A549 (cell line): Measurements from ENCODE around the gene CTXN2. TPM values are rescaled to one million over a fixed set of nuclear protein-coding genes. Genes with fewer than 3 reads are reported as not detected.

Source experiments
- ATAC-seq, 2 experiments: fragments of 200-7000 bp in 1 of 2; fragments of >200 bp in 1 of 2; cut with Nextera tagmentation in 1 of 2; cut with Tn5 transposase in 1 of 2; 3 replicates each; pipeline versions ENCODE4 v1.8.0 to v1.9.1; 2018 to 2020; ENCODE audit warnings: mild to moderate bottlenecking in 1 of 2, moderate library complexity in 1 of 2
- CTCF ChIA-PET: fragments of 300-600 bp; sonication (Branson Sonifier 250); formaldehyde crosslinking; extraction: SDS; loops from one replicate; lab custom pipeline; 2021; ENCODE audit warnings: antibody characterized with exemption, inconsistent platforms; lab: Yijun Ruan, JAX
- POLR2A ChIA-PET: fragments of 350-600 bp; formaldehyde crosslinking; extraction: SDS; loops from one replicate; lab custom pipeline; 2021; ENCODE audit warnings: antibody characterized with exemption, inconsistent platforms; lab: Yijun Ruan, JAX
- DNase-seq, 2 experiments: peaks; one replicate each; pipeline versions ENCODE4 v3.0.0 to v3.0.0-alpha.2; 2011 to 2016; ENCODE audit warnings: low read depth in 1 of 2, low spot score in 1 of 2
- FAIRE-seq: peaks from 2 replicates; lab custom pipeline; 2011; peaks lifted over from hg19 to GRCh38; lab: Jason Lieb, UNC
- H3K27ac ChIP-seq, 2 experiments: fragments of >200 bp; sonication (Bioruptor Twin); formaldehyde crosslinking; 3 replicates each; pipeline ENCODE4 v1.5.1; 2016 to 2017
- H3K4me1 ChIP-seq: fragments of >200 bp; sonication (Bioruptor Twin); formaldehyde crosslinking; 3 replicates; pipeline ENCODE4 v1.6.1; 2016
- H3K4me2 ChIP-seq: fragments of >200 bp; sonication (Bioruptor Twin); formaldehyde crosslinking; 3 replicates; pipeline ENCODE4 v1.6.1; 2016
- H3K4me3 ChIP-seq: fragments of >200 bp; sonication (Bioruptor Twin); formaldehyde crosslinking; 3 replicates; pipeline ENCODE4 v1.5.1; 2016
- H3K9me3 ChIP-seq: fragments of >200 bp; sonication (Bioruptor Twin); formaldehyde crosslinking; 3 replicates; pipeline ENCODE4 v1.6.1; 2016
- CEBPB ChIP-seq, 2 experiments: fragments of >200 bp in 1 of 2; sonication (Bioruptor Twin) in 1 of 2; formaldehyde crosslinking in 1 of 2; IDR thresholded peaks; 2 replicates each; pipeline ENCODE4 v1.6.1; 2012 to 2016
- EHMT2 ChIP-seq: fragments of 200-600 bp; sonication (generic); IDR thresholded peaks from 2 replicates; pipeline ENCODE4 v1.6.1; 2016; ENCODE audit warnings: antibody characterized with exemption, low read depth, mild to moderate bottlenecking, moderate library complexity
- FOXS1 ChIP-seq: fragments of 250-450 bp; sonication (Bioruptor Pico); IDR thresholded peaks from 2 replicates; pipeline ENCODE4 v1.5.0; 2020; ENCODE audit warnings: mild to moderate bottlenecking, moderate library complexity
- HDAC2 ChIP-seq: fragments of 200-600 bp; sonication (generic); IDR thresholded peaks from 2 replicates; pipeline ENCODE4 v1.6.1; 2016
- HOXA7 ChIP-seq: fragments of 250-450 bp; sonication (Bioruptor Pico); IDR thresholded peaks from 2 replicates; pipeline ENCODE4 v1.5.0; 2020; ENCODE audit warnings: mild to moderate bottlenecking, moderate library complexity
- KDM1A ChIP-seq: fragments of 200-600 bp; sonication (generic); IDR thresholded peaks from 2 replicates; pipeline ENCODE4 v1.6.1; 2016; ENCODE audit warnings: low read depth, mild to moderate bottlenecking
- NFE2L2 ChIP-seq: fragments of 150-350 bp; conservative IDR thresholded peaks from 2 replicates; pipeline ENCODE4 v1.6.1; 2014; ENCODE audit warnings: low read length
- RAD21 ChIP-seq, 2 experiments: fragments of >200 bp in 1 of 2; sonication (Bioruptor Twin) in 1 of 2; formaldehyde crosslinking in 1 of 2; IDR thresholded peaks in 1 of 2; conservative IDR thresholded peaks in 1 of 2; 2 replicates in 1 of 2; 3 replicates in 1 of 2; pipeline ENCODE4 v1.6.1; 2012 to 2018; ENCODE audit warnings: inconsistent platforms in 1 of 2
- RARB ChIP-seq: fragments of 250-450 bp; sonication (Bioruptor Pico); IDR thresholded peaks from 2 replicates; pipeline ENCODE4 v1.8.0; 2021; ENCODE audit warnings: mild to moderate bottlenecking, moderate library complexity
- RFX5 ChIP-seq: fragments of 450-650 bp; IDR thresholded peaks from 2 replicates; pipeline ENCODE4 v1.7.1; 2014; ENCODE audit warnings: antibody characterized with exemption, mild to moderate bottlenecking, moderate library complexity
- SMC3 ChIP-seq: fragments of >200 bp; sonication (Bioruptor Twin); formaldehyde crosslinking; IDR thresholded peaks from 3 replicates; pipeline ENCODE4 v1.6.1; 2018; ENCODE audit warnings: inconsistent platforms
- TFCP2L1 ChIP-seq: fragments of 250-450 bp; sonication (Bioruptor Pico); IDR thresholded peaks from 2 replicates; pipeline ENCODE4 v1.5.0; 2021; ENCODE audit warnings: mild to moderate bottlenecking
- TP53 ChIP-seq: fragments of 250-450 bp; sonication (Bioruptor Pico); IDR thresholded peaks from 2 replicates; pipeline ENCODE4 v1.5.0; 2021; ENCODE audit warnings: mild to moderate bottlenecking, moderate library complexity
- polyA plus RNA-seq, 4 experiments: library from polyadenylated mRNA; depleted of rRNA in 3 of 4; stranded (reverse); fragments of >200 nt; fragmentation: RNase III in 1 of 4; extraction: RNeasy Plus Mini Kit Qiagen cat#74134 plus additional on column Dnase treatment in 1 of 4; gene quantifications; 2 replicates in 3 of 4; 3 replicates in 1 of 4; pipeline ENCODE4 v1.2.3, GENCODE V29; 2011 to 2017
- TF ChIP-seq, protein P1 (sequence below): IDR thresholded peaks from 2 replicates; pipeline ENCODE4 v1.6.1; 2012
- TF ChIP-seq, protein P2 (sequence below): fragments of 450-650 bp; IDR thresholded peaks from 2 replicates; pipeline ENCODE4 v1.6.1; 2014; ENCODE audit warnings: antibody characterized with exemption
- TF ChIP-seq, protein P3 (sequence below): fragments of 250-450 bp; sonication (Bioruptor Pico); IDR thresholded peaks from 2 replicates; pipeline ENCODE4 v1.5.0; 2020; ENCODE audit warnings: low read depth, mild to moderate bottlenecking, moderate library complexity
- TF ChIP-seq, protein P4 (sequence below): fragments of >200 bp; sonication (Bioruptor Twin); formaldehyde crosslinking; IDR thresholded peaks from 3 replicates; pipeline ENCODE4 v1.5.1; 2016
- TF ChIP-seq, protein P5 (sequence below): IDR thresholded peaks from 2 replicates; pipeline ENCODE4 v1.6.1; 2012; ENCODE audit warnings: low read depth, borderline replicate concordance
- TF ChIP-seq, protein P6 (sequence below): fragments of 250-450 bp; sonication (Bioruptor Pico); IDR thresholded peaks from 2 replicates; pipeline ENCODE4 v1.5.0; 2021; ENCODE audit warnings: mild to moderate bottlenecking, moderate library complexity, borderline replicate concordance

Gene CTXN2
- polyA plus RNA-seq, 2 of the 4 experiments (the other 2 are of a cell fraction): not detected

DNA sequence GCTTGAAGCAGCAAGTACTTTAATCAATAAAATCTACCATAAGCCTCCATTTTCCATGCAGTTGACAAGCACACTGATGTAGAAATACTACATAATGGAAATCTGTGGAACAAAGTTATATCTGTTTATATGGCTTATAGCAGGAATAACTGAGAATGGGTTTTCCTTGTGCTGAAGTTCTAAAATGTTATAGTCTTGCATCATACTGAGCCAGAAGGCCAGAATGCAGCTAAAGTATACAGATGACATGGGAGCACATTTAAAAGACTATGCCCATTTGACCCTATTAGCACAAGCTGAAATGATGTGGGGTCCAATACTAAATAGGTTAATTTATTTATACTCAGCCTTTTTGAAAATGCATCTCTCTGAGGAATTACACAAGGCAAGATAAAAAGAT is 45.5 kb upstream of the CTXN2 start:
- no peak for FAIRE-seq
- ATAC-seq: no peak
- POLR2A ChIA-PET: no interaction called here
- Histone ChIP-seq H3K4me3 (no peak overlapping the region), H3K4me2 (no peak overlapping the region), H3K4me1 (0 out of 3 replicates have a peak, but pooled peaks cover 3% of the 10 kb centered on the region), H3K9me3 (no peaks in the 10 kb centered on the region), H3K27ac (no peak overlapping the region)
- CTCF ChIA-PET: no interaction called here
- TF ChIP-seq HDAC2 (no peak), KDM1A (no peak), RAD21 (conservative IDR thresholded peaks at IDR 0.05 in 1 of 2, IDR thresholded peaks at IDR 0.05 in 1 of 2) (no peak), CEBPB (IDR thresholded peaks at IDR 0.05) (no peak)
- TF ChIP-seq, protein P1, sequence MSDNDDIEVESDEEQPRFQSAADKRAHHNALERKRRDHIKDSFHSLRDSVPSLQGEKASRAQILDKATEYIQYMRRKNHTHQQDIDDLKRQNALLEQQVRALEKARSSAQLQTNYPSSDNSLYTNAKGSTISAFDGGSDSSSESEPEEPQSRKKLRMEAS: no peak
- TF ChIP-seq, protein P2, sequence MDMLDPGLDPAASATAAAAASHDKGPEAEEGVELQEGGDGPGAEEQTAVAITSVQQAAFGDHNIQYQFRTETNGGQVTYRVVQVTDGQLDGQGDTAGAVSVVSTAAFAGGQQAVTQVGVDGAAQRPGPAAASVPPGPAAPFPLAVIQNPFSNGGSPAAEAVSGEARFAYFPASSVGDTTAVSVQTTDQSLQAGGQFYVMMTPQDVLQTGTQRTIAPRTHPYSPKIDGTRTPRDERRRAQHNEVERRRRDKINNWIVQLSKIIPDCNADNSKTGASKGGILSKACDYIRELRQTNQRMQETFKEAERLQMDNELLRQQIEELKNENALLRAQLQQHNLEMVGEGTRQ: no peak
- DNase-seq: no peak

DNA sequence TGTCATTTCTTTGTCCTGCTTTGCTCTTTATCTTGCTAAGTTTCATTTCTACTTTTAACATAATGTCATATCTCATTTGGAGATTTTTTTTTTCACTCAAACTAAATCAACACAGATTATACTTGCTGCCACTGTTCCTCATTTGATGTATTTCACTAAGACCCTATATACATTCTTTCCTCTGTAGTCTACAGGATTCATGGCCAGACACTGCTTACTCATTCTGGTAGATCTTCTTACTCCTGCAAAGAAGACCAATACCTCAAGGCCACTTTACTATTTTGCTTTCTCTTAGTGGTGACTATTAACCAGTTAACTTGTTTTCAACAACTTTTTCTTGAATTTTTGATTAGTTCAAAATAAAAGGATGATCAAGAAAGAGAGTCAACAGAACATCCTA is 44.1 kb upstream of the CTXN2 start:
- Histone ChIP-seq H3K9me3 (no peaks in the 10 kb centered on the region), H3K4me1 (0 out of 3 replicates have a peak, but pooled peaks cover 3% of the 10 kb centered on the region), H3K4me3 (no peak overlapping the region), H3K27ac (no peak overlapping the region), H3K4me2 (no peak overlapping the region)
- FAIRE-seq: no peak
- ChIA-PET POLR2A (no interaction called here), CTCF (no interaction called here)
- ATAC-seq: no peak
- DNase-seq: no peak
- TF ChIP-seq, protein P3, sequence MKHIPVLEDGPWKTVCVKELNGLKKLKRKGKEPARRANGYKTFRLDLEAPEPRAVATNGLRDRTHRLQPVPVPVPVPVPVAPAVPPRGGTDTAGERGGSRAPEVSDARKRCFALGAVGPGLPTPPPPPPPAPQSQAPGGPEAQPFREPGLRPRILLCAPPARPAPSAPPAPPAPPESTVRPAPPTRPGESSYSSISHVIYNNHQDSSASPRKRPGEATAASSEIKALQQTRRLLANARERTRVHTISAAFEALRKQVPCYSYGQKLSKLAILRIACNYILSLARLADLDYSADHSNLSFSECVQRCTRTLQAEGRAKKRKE (CRISPR knock-in tag): no peak
- TF ChIP-seq RFX5 (no peak), NFE2L2 (no peak), RAD21 (conservative IDR thresholded peaks at IDR 0.05 in 1 of 2, IDR thresholded peaks at IDR 0.05 in 1 of 2) (no peak), TFCP2L1 (no peak), EHMT2 (no peak), RARB (no peak), SMC3 (no peak), FOXS1 (no peak), TP53 (no peak), HOXA7 (CRISPR knock-in tag) (no peak)
- TF ChIP-seq, protein P4, sequence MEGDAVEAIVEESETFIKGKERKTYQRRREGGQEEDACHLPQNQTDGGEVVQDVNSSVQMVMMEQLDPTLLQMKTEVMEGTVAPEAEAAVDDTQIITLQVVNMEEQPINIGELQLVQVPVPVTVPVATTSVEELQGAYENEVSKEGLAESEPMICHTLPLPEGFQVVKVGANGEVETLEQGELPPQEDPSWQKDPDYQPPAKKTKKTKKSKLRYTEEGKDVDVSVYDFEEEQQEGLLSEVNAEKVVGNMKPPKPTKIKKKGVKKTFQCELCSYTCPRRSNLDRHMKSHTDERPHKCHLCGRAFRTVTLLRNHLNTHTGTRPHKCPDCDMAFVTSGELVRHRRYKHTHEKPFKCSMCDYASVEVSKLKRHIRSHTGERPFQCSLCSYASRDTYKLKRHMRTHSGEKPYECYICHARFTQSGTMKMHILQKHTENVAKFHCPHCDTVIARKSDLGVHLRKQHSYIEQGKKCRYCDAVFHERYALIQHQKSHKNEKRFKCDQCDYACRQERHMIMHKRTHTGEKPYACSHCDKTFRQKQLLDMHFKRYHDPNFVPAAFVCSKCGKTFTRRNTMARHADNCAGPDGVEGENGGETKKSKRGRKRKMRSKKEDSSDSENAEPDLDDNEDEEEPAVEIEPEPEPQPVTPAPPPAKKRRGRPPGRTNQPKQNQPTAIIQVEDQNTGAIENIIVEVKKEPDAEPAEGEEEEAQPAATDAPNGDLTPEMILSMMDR: no peak
- TF ChIP-seq, protein P5, sequence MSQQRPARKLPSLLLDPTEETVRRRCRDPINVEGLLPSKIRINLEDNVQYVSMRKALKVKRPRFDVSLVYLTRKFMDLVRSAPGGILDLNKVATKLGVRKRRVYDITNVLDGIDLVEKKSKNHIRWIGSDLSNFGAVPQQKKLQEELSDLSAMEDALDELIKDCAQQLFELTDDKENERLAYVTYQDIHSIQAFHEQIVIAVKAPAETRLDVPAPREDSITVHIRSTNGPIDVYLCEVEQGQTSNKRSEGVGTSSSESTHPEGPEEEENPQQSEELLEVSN: no peak
- TF ChIP-seq, protein P6, sequence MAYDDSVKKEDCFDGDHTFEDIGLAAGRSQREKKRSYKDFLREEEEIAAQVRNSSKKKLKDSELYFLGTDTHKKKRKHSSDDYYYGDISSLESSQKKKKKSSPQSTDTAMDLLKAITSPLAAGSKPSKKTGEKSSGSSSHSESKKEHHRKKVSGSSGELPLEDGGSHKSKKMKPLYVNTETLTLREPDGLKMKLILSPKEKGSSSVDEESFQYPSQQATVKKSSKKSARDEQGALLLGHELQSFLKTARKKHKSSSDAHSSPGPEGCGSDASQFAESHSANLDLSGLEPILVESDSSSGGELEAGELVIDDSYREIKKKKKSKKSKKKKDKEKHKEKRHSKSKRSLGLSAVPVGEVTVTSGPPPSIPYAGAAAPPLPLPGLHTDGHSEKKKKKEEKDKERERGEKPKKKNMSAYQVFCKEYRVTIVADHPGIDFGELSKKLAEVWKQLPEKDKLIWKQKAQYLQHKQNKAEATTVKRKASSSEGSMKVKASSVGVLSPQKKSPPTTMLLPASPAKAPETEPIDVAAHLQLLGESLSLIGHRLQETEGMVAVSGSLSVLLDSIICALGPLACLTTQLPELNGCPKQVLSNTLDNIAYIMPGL (CRISPR knock-in tag): no peak
